ENCODE measurements around the gene PRKCH.
"Not testable (repeated sequence)": the region's sequence is repeated elsewhere in the genome, so short reads cannot be mapped to it uniquely, and the experiment has no call there.

Gene PRKCH

DNA sequence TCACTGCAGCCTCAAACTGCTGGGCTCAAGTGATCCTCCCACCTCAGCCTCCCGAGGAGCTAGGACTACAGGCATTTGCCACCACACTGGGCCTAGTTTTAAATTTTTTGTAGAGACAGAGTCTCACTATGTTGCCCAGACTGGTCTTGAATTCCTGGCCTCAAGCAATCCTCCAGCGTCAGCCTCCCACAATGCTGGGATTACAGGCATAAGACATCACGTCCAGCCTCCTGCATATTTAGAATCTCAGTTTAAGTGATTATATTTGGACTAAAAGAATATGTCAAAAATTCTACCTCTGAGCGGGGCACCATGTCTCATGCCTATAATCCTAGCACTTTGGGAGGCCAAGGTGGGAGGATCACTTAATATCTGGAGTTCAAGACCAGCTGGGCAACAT, 12.7 kb upstream of the PRKCH start:
- not testable (repeated sequence) for DNase-seq

DNA sequence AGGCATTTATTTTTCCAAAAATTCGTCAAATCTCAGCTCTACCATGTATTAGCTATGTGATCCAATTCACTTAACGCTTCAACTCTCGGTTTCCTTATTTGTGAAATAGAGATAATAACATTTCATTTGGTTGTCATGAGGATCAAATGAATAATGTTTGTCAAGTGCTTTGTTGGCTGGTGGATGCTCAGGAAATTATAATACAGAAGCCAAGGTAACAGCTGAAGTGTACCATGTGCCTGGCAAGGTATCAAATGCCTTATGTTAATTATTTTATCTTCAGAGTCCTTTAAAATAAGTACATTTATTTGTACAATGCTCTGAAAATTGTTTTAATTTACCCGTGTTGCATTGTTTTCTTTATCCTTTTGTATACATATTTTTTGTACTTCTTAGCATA, 6.1 kb upstream of the PRKCH start:
- DNase-seq = peak; percentile 95

DNA sequence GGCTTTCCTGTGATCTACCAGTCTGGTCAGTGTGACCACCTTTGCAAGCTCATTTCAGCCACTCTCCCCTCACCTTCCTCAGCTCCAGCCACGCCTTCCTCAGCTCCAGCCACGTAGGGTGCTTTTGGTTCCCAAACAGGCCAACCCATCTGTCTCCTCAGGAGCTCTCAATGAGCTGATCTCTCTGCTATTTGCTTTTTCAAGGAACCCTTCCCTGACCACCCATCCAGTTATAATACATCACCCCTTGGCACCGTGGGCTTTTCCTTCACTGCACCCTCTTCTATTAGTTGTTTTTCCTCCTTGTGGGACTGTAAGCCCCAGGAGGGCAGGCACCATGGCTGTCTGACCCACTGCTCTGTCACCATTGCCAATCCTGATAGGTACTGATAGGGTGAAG, 2.3 kb upstream of the PRKCH start:
- no peak for DNase-seq

DNA sequence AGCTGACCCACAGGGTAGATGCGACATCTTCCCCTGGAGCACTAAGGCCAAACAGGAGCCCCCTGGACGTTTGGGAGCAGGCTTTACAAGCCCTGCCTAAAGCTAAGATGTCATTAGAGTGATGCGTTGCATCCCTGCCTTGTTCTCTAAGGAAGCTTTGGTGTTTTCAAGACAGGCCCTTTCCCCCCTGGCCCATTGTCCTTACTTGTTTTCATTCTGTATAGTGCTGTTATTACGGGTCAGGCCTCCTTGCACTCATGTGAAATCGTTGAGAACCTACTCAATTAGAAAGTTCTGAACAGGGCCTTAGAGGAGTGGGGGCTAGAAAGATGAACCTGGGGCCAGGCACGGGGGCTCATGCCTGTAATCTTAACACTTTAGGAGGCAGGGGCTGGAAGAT, 1.7 kb upstream of the PRKCH start:
- no peak for DNase-seq

DNA sequence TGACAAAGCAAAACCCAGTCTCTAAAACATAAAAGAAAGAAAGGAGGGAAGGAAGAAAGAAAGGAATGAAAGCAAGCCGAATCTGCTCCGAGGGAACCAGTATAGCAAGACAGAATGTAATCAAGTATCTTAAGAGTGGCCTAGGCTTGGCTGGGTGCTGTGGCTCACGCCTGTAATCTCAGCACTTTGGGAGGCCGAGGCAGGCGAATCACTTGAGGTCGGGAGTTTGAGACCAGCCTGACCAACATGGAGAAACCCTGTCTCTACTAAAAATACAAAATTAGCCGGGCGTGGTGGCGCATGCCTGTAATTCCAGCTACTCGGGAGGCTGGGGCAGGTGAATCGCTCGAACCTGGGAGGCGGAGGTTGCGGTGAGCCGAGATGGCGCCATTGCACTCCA, 1.2 kb upstream of the PRKCH start:
- DNase-seq = not testable (repeated sequence)

DNA sequence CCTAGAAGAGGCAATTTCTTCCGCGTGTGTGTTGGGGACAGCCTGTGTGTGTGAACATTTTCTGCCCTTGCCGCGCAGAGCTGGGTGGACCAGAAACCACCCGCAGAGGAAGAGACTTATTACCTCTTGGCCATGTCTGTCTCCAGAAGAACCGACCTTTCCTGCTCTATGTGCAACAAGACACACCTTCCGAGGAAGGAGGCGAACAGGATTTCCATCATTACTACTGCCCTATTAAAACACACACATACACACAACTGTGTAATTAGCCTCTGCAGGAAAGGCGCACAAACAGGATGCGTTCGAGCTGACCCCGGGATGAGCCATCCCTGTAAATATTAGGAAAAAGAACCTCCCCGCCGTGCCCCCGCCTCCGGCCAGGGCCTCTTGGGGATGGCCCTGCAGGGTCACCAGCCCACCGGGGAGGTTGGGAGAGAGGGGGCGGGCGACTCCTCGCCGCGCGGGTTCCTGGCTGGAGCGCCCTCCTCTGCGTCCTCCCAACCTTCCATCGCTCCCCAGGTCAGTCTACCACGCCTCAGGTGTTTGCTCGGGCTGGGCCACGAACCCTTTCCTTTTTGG, 484 bp upstream of the PRKCH start:
- no peak for DNase-seq

DNA sequence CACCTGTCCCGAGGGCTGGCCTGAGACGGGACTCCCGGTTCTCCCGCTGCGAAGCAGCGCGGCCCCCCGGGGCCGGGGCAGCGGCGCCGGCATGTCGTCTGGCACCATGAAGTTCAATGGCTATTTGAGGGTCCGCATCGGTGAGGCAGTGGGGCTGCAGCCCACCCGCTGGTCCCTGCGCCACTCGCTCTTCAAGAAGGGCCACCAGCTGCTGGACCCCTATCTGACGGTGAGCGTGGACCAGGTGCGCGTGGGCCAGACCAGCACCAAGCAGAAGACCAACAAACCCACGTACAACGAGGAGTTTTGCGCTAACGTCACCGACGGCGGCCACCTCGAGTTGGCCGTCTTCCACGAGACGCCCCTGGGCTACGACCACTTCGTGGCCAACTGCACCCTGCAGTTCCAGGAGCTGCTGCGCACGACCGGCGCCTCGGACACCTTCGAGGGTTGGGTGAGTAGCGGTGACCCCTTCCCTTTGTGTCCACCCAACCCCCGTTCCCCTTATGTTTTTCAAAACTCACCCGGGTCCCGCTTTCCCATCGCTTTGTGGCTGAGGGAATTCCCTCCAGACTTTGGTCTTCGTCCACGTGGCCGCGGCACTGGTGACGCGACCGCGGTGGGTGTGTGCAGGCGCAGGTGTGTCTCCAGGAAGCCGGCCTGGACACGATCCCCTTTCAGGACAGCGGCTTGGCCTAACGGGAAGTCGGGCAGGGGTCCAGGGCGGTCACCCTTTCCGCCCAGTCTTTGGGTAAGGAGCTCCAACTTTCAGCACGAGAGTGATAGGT, 826 bp downstream of the PRKCH start:
- peak; percentile 94 for DNase-seq

DNA sequence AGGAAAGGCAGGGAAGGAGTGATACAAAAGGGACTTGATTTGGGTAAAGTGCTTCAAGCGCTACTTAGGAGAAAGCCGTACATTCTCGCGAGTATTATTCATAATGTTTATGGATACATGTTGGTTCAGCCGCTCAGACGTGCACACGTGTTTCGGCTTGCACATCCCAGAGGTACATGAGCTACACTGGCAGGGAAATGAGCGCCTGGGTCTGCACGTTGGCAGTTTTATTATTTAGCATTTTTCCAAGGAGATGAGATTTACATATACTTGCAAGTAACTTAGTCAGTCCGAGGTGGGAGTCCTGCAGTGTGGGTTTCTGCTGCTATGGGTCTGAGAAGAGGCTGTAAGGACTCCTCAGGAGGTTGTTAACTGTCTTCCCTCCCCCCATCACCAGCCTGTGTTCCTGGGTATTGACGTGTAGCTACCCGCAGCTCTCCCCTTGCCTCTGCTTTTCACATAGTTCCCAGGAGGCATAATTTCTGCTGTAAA, 1.5 kb downstream of the PRKCH start:
- peak; percentile 94 for DNase-seq

DNA sequence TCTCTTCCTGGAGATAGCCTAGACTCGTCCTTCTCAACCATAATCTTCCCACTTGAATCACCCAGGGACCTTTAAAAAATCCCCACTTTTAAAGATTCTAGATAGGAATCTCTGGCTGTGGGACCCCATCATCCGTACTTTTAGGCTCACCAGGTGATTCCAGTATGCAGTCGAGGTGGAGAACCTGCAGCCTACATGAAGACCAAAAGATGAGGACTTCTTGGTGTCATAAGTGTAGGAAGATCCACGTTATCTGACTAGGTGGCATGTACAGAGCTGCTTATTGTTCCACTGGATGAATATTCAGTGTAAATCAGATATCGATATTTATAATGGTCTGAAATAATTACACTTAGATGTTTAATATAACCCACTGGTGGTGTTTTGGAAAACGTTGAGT, 2.6 kb downstream of the PRKCH start:
- no peak for DNase-seq

DNA sequence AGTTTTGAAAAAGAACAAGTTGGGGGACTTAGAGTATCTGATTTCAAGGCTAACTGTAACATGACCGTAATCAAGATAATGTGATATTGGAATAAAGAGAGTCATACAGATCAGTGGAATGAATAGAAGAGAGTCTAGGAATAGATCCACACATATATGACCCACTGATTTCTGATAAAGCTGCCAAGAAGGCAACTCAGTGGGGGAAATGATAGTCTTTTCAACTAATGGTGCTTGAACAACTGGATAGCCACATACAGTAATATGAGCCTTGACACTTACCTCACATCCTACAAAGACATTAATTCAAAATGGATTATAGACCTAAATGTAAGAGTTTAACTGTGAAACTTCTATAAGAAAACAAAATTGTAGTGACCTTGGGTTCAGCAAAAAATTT, 3.8 kb downstream of the PRKCH start:
- no peak for DNase-seq

DNA sequence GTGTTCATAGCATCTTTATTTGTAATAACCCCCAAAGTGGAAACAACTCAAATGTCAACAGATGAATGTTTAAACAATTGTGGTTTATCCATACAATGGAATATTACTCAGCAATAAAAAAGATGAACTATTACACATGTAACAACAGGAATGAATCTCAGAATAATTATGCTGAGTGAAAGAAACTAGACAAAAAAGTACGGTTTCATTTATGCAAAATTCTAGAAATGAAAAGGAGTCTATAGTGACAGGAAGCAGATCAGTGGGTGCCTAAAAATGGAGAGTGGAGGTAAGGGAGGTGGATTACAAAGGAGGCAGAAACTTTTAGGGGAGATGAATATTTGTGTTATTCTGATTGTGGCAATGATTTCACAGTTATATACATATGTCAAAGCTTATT, 4.8 kb downstream of the PRKCH start:
- no peak for DNase-seq

DNA sequence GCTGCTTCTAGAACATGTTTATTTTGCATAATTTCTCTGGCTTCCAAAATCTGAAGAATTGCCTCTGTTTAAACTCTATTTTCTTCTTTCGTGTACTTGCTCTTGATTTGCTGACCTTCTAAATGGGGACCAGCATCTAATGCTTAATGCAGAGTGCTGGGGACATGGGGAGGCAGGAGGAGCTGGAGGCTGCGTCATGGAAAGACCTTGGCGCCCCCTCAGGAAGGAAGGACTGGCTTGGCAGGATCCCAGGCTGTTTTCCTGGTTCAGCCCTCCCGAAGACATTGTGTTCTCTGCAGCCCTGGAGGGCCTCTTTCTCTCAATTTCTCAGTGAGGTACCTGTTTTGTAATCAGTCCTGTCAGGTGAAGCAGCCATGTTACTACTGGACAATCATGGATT, 5.5 kb downstream of the PRKCH start:
- DNase-seq = peak; percentile 83

DNA sequence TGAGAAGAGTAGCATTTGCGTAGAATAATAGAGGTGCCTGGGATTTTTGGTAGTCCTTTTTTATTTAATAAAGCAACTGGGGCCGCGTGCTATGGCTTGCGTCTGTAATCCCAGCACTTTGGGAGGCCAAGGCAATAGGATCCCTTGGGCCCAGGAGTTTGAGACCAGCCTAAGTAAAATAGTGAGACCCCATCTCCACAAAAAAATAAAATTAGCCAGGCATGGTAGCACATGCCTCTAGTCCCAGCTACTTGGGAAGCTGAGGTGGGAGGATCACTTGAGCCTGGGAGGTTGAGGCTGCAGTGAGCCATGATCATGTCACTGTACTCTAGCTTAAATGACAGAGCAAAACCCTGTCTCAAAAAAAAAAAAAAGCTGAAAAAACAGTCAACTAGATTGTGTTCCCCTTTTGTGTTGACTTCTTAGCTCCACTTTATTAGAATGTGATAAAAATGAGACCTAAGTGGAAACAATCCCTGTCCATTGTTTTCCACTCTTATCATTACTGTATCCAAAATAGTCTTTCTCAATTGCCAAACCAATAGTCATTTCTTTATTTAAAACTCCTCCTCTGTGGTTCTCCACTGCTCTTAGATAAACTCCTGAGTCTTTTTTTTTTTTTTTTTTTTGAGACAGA, 7.4 kb downstream of the PRKCH start:
- no peak for DNase-seq

DNA sequence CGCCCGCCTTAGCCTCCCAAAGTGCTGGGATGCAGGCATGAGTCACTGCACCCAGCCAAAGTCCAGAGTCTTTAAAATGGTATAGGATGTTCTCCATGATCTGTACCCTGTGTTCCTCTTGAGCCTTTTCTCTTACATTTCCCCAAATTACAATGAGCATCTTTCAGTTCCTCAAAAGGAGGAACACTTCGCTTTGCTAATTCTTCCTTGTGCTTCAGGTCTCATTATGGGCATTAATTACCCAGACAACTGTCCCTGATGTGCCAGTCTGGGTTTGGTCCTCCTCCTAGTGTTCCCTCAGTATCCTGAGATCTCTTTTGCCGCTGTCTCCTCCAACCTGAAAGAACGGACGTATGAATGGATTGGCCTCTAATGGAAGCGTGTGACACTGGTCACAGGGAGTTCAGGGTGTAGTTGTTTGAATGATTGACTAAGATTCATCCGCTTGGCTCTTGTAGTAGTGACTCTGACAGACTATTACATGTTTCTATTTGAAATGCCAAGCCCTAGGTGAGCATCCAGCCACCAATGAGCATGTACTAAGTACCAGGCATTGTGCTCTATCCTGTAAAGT, 8.2 kb downstream of the PRKCH start:
- no peak for DNase-seq

DNA sequence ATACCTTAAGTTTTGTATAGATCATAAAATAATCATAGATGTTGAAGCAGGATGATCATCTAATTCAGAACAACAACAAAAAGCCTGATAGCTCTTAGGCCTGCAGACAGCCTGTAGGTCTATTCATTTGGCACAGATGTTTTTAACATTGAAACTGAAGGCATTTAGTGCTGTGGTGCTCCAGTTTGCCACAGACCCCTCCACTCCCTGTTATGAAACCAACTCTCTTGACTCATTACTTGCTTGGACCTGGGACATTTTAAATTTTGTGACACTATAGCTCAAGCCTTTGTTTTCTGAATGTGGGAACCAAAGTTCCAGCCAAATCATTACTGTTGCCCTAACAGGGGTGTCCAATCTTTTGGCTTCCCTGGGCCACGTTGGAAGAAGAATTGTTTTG, 9.1 kb downstream of the PRKCH start:
- no peak for DNase-seq

DNA sequence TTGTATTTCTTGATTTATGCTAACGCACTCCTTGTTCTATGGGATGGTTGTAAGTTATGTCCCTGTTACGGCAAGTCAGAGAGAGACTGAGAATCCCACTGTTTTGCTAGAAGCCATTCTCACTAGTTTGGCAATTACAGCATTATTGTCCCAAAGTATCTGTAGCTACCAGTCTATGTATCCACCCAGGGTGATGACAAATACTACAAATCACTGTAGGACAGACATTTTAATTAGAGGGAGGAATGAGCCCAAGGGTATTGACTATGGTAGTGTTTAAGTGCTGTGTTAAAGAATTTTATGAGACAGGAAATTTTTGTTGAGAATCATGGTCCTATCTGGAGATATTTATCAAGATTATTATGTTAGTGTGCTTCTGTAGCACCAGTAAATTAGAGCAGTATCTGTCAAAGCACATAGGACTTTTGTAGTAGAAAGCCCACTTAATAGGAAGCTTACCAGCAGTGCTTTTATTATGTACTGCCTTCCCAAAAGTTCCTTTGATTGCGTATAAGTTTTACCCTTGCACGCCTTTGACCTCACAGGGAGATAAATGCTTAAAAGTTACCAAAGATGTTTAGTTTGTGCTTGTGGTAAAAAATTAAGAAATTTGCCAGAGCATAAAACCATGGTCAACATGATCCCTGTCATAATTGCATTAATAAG, 10.7 kb downstream of the PRKCH start:
- DNase-seq = no peak

DNA sequence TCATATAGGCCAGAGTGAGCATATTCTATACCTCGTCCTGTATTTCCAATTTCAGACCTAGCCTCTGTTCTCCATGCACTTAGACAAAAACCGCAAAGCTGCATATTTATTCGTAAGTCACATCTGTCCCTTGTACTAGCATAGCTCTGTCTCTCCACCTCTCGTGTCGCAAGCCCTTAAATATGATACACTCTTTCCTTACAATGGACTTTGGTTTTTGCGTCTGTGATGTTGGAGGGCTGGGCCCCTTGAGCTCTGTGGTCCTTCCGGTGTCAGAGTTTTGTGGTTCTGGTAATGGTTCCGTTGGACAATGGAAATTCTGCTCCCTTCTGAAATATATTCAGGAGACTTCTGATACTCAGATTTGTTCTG, 11.3 kb downstream of the PRKCH start:
- DNase-seq = no peak

DNA sequence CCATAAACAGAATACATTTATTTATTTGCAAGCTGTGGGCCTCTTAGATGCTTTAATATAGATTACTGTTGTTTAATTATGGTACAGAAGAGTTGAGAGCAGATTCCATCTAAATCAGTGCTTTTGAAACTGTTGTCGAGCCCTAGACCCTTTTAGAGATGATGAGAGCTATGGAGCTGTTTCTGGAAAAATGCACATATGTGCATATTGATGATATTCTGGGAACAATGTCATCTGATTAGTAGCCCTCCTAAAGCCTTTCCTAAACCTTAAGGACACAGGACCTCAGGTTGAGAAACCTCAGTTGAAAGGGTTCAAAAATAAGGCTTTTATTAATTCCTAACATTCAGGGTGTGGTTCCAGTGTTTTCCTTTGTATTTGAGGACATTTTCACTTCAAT, 11.7 kb downstream of the PRKCH start:
- no peak for DNase-seq

DNA sequence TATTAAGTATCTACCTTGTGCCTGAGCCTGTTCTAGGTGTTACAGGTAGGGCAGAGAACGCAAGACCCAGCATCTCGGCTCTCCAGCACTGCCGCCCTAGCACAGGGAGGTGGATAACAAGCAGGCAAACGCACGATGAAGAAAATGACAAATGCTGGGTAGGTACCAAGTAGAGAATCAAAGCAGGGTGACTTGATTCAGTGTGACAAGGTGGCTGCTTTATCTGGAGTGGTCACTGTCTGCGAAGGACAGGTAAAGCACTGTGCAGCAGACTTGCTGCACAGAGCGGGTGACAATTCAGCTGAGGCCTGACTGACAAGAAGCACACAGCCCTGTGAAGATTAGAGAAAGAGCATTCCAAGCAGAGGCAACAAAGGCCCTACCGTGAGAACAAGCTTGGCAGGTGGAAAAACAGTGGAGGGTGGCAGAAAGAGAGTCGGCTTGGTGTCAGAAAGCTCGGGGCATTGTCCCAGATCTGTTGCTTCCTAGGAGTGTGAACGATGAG, 12.9 kb downstream of the PRKCH start:
- DNase-seq = no peak

DNA sequence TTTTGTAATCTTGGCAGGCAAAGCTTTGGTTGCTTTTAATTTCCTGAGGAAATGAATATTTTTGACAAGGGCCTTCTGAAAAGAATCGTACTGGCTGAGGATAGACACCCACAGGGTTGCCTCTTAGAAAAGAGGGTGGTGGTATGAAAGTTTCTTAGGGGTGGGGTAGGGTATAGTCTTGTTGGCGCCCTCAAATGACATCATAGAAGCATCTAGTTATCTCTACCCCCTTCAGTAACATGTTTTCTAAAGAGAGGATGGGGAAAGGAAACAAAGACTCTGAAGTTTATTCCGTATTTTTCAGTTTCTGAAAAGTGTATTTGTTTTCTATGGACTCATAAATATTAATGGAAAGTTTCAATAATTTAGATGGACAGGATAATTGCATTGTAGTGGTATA, 13.7 kb downstream of the PRKCH start:
- DNase-seq = no peak

DNA sequence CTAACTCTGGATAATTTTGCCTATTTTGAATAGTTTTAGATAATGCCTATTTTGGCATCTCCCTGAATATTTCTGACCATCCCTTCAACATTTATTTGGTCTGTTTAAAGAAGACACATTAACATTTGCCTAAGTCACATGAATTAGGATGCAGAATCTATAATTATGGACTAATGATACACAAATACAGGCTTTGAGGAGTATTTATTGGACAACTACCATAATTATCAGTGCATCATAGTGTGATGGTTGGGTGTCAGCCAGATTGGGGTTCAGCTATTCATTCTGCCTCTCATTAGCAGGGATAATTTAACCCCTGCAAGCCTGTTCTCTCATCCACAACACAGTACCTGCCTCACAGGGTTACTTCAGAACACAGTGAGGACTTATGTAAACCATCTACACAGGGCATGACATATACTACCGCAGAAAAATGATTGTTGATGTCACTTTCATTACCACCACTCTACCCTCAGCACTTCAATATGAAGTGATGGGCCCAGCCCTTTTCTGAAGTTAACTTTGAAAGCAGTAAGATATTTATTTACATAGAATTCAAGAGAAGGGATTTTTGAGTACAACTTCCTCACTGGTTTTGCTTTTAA, 14.4 kb downstream of the PRKCH start:
- no peak for DNase-seq

DNA sequence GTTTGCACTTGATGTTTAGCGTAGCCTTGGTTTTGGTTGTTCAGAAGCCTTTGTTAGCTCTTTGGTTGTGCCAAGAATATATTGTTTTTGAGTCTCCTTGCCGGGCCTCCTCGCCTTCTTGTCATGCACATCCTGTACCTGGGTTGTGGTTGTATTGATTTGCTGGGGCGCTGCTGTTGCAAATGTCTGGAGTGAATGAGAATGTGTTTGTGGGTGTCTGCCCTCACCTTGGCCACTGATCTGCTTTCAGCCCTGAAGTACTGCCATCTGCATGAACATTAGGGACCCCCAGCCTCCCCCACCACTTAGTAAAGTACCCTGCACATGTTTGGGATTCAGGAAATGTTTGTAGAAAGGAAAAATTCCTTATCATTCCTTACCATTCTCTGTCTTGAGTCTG, 16.5 kb downstream of the PRKCH start:
- DNase-seq = no peak

DNA sequence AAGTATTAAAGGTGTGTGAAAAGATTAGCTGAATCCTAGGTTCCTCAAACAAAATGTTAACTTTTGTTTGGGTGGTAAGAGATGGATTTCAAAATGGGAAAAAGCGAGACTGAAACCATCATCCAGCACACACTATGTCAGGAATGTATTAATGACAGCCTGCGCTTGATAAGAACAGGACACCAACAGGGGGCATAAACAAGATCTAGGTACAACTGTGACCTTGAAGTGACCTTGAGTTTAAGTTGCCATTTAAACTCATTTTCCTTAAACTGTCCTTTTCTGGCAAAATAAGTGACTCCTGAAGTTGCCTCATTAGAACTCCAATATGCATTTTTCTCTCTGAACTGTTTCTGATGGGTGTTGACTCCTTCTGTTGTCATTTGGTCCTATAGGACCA, 17.1 kb downstream of the PRKCH start:
- no peak for DNase-seq
